AG04450 (cell line): ENCODE measurements around the gene NTM. TPM values are rescaled to one million over a fixed set of nuclear protein-coding genes. Genes with fewer than 3 reads are reported as not detected.

Source experiments
- CTCF ChIA-PET: fragments of 300-600, 350-600 bp; formaldehyde crosslinking; extraction: SDS; loops from one replicate; lab custom pipeline; 2022; ENCODE audit warnings: antibody characterized with exemption, inconsistent platforms; lab: Charles Lee
- POLR2A ChIA-PET: fragments of 350-600 bp; formaldehyde crosslinking; extraction: SDS; loops from one replicate; lab custom pipeline; 2021; ENCODE audit warnings: antibody characterized with exemption, inconsistent platforms; lab: Yijun Ruan, JAX
- DNase-seq: peaks from one replicate; pipeline ENCODE4 v3.0.0-alpha.2; 2011; ENCODE audit warnings: low read depth, low spot score
- H3K27ac ChIP-seq: one replicate; pipeline ENCODE4 v1.5.1; 2012; ENCODE audit warnings: low read depth, low read length, control low read depth
- H3K27me3 ChIP-seq: one replicate; pipeline ENCODE4 v1.6.0; 2012; ENCODE audit warnings: low read length; ENCODE audit not compliant: control insufficient read depth, insufficient read depth
- H3K4me3 ChIP-seq: 2 replicates; pipeline ENCODE4 v1.5.1; 2011; ENCODE audit warnings: mild to moderate bottlenecking, low read depth, low read length, control low read depth
- H3K9me3 ChIP-seq: 2 replicates; pipeline ENCODE4 v1.5.1; 2012; ENCODE audit warnings: low read length; ENCODE audit not compliant: control insufficient read depth, insufficient read depth
- CTCF ChIP-seq: IDR thresholded peaks from 2 replicates; pipeline ENCODE4 v1.5.1; 2011; ENCODE audit warnings: low read depth, low read length, control low read depth, inconsistent platforms
- polyA plus RNA-seq: library from polyadenylated mRNA; depleted of rRNA; stranded (reverse); fragments of >200 nt; gene quantifications from 2 replicates; pipeline ENCODE4 v1.2.3, GENCODE V29; 2011

Gene NTM
- polyA plus RNA-seq, 1 experiment = 26.9 TPM

- Histone ChIP-seq H3K27me3 (peaks cover 2% of the 10 kb centered on the region), H3K4me3 (no peak overlapping the region), H3K9me3 (no peaks in the 10 kb centered on the region), H3K27ac (no peak overlapping the region)
- TF ChIP-seq CTCF = no peak
- POLR2A ChIA-PET = no interaction called here
- CTCF ChIA-PET = no interaction called here
- no peak for DNase-seq
Observed at GRCh38 chr11:131378931-131379330, 8.5 kb downstream of the NTM start.

GRCh38 chr11:131385763-131386390, 15.5 kb downstream of the NTM start:
- Histone ChIP-seq H3K4me3 (no peak overlapping the region), H3K27ac (no peak overlapping the region), H3K27me3 (no peaks in the 10 kb centered on the region), H3K9me3 (no peaks in the 10 kb centered on the region; the same call in 1 of the 2 replicates)
- DNase-seq = no peak
- TF ChIP-seq CTCF = no peak
- POLR2A ChIA-PET = no interaction called here
- CTCF ChIA-PET = interaction anchor here (1.2 kb wide), 1 partner anchor 321 kb away, joined by 4 read pairs; no protein-coding TSS in a partner anchor

- no peak for TF ChIP-seq CTCF
- DNase-seq = no peak
- Histone ChIP-seq H3K9me3 (no peaks in the 10 kb centered on the region; the same call in 1 of the 2 replicates), H3K27me3 (no peaks in the 10 kb centered on the region), H3K27ac (no peak overlapping the region), H3K4me3 (no peak overlapping the region)
- CTCF ChIA-PET = interaction anchor here (1.2 kb wide), 1 partner anchor 322 kb away, joined by 4 read pairs; no protein-coding TSS in a partner anchor
- POLR2A ChIA-PET = no interaction called here
Observed at GRCh38 chr11:131386408-131386807, 16.0 kb downstream of the NTM start.

GRCh38 chr11:131388030-131388429, 17.6 kb downstream of the NTM start:
- no peak overlapping the region for H3K27ac ChIP-seq
- ChIA-PET POLR2A (no interaction called here), CTCF (no interaction called here)
- H3K9me3 ChIP-seq = no peaks in the 10 kb centered on the region; the same call in 1 of the 2 replicates
- H3K4me3 ChIP-seq = no peak overlapping the region
- DNase-seq = no peak
- H3K27me3 ChIP-seq = no peaks in the 10 kb centered on the region
- no peak for TF ChIP-seq CTCF

- Histone ChIP-seq H3K9me3 (no peaks in the 10 kb centered on the region; the same call in 1 of the 2 replicates), H3K4me3 (no peak overlapping the region), H3K27ac (no peak overlapping the region), H3K27me3 (no peaks in the 10 kb centered on the region)
- DNase-seq = no peak
- no peak for TF ChIP-seq CTCF
- ChIA-PET POLR2A (no interaction called here), CTCF (no interaction called here)
Observed at GRCh38 chr11:131389582-131389981, 19.2 kb downstream of the NTM start.
